Activated naive CD4-positive, alpha-beta T cell treated with Interleukin-2 at 50 U/mL for 16 hours (primary cell): Measurements from ENCODE around the gene CCP110.

Experiments used
- DNase-seq: peaks from one replicate; pipeline ENCODE4 v3.0.0-alpha.2; 2020

Gene CCP110

GRCh38 chr16:19523559-19524355, at the start of gene CCP110:
Gene CCP110, plus strand, starts transcription at chr16:19523942. Its CDS starts 3,940 bp downstream, at chr16:19527882.
- DNase-seq: peak; percentile 96

GRCh38 chr16:19474617-19475016, 49.1 kb upstream of the CCP110 start:
- DNase-seq: no peak

DNA sequence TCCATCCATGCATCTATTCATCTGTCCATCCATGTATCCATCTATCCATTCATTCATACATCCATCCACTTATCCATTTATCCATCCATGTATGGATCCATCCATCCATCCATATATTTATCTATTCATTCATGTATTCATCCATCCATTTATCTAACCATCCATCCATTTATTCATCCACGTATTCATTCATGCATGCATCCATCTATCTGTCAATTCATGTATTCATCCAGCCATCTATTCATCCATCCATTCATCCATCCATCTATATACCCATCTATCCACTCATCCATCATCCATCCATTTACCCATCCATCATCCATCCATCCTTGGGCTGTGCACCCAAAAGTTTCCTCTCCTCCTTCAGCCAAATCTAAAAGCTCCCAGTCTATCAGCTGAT, 45.2 kb upstream of the CCP110 start:
- DNase-seq: no peak

- no peak for DNase-seq
These were observed 44.4 kb upstream of the CCP110 start for GRCh38 chr16:19479302-19479721.

- no peak for DNase-seq
These were observed 42.4 kb upstream of the CCP110 start for GRCh38 chr16:19481296-19481695.

DNA sequence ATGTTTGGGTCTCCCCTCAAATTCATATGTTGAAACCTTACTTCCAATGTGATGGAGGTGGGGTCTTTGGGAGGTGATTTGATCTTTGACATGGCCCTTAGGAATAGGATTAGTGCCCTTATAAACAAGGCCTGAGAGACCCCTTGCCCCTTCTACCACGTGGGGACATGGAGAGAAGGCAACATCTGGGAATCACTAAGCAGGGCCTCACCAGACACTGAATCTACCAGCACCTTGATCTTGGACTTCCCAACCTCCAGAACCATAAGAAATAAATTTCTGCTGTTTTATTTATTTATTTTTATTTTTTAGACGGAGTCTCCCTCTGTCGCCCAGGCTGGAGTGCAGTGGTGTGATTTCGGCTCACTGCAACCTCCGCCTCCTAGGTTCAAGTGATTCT, 42.0 kb upstream of the CCP110 start:
- no peak for DNase-seq

- no peak for DNase-seq
These were observed 41.5 kb upstream of the CCP110 start for GRCh38 chr16:19482291-19482690.

DNA sequence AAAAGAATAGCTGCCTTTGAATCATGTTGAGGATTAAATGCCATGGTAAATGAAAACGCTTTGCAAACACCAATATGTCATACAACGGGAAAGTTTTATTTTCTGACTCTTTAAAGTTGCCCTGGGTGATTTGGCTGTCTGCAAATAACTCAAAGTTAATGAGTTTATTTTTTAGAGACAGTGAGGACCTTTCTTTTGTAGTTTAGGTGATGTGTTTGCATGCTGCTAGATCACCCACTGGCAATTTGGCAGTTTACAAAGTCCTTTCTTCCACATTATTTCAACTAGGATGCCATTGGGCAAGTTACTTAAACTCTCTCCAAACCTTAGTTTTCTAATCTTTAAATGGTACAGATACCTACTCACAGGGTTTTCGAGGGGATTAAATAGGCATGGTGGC, 39.6 kb upstream of the CCP110 start:
- no peak for DNase-seq

GRCh38 chr16:19485611-19486010, 38.1 kb upstream of the CCP110 start:
- DNase-seq: no peak

GRCh38 chr16:19486051-19486450, 37.7 kb upstream of the CCP110 start:
- DNase-seq: no peak

GRCh38 chr16:19486750-19487325, 36.9 kb upstream of the CCP110 start:
- no peak for DNase-seq

- DNase-seq: no peak
These were observed 35.5 kb upstream of the CCP110 start for GRCh38 chr16:19488213-19488640.

DNA sequence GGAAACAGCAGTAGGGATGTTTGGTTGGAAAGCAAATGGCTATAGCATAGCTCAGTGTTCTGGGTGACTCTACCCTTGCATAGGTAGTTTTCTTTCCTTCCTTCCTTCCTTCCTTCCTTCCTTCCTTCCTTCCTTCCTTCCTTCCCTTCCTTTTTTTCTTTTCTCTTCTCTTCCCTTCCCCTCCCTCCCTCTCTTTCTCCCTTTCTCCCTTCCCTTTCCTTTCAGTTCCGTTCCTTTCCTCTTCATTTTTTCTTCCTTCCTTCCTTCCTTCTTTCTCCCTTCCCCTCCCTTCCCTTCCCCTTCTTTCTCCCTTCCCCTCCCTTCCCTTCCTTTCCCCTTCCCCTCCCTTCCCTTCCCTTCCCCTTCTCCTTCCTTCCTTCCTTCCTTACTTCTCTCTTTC, 33.1 kb upstream of the CCP110 start:
- no peak for DNase-seq

GRCh38 chr16:19497176-19497575, 26.6 kb upstream of the CCP110 start:
- DNase-seq: no peak

DNA sequence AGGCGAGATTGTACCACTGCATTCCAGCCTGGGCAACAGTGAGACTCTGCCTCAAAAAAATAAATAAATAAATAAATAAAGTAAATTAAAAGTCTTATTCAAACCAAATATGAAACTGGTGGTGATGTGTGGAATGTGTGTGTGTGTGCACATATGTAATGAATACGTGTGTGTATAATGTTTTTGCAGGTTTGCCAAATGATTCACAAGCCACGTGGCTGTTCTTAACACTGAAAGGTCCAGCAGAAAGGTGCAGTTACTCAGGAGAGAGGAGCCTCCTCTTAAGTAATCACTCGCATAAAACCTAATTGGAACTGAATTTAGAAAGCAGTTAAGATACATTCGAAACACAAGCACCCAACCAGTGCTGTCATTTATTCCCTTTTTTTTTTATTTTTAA, 24.7 kb upstream of the CCP110 start:
- DNase-seq: no peak

DNA sequence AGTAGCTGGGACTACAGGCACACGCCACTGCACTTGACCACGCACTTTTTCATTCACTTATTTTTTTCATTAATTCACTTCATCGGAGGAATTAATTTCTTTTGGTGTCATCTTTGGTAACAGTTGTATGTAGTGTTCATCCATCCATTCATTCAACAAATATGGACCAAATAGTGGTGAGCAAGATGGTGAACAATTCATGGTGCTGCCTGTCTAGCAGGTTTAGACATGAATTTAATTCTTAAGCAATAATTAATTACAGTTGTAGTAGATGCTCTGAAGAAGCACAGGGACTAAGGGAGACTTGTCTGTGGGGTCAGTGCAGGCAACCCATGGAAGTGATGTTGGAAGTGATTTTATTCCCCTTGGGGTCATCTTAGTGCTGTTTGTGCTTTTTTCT, 24.3 kb upstream of the CCP110 start:
- no peak for DNase-seq

DNA sequence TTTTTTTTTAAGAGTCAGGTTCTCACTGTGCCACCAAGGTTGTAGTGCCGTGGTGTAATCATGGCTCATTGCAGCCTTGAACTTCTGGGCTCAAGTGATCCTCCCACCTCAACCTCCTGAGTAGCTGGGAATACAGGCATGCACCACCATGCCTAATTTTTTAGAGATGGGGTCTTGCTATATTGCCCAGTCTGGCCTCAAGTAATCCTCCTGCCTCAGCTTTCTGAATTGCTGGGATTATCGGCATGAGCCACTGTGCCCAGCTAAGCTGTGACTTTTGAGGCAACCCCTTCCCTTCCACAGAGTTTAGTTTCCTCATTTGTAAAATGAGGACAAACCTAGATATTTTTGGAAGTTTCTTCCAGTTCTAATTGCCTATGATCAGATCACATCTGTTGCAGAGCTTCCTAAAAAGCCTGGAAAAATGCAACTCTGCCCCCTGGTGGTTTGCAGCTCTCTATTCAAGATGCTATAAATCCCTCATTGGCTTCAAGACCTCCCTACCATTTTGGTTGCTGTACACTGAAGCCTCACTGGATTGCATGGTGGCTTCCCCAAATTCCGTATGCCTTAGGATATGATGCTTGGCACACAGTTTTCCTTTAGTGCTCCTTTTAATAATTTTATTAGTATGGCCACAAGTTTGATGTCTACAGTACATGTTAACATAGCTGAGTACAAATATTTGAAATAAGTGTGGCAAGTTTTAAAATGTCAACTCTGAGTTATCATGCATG, 21.2 kb upstream of the CCP110 start:
- peak; percentile 65 for DNase-seq

DNA sequence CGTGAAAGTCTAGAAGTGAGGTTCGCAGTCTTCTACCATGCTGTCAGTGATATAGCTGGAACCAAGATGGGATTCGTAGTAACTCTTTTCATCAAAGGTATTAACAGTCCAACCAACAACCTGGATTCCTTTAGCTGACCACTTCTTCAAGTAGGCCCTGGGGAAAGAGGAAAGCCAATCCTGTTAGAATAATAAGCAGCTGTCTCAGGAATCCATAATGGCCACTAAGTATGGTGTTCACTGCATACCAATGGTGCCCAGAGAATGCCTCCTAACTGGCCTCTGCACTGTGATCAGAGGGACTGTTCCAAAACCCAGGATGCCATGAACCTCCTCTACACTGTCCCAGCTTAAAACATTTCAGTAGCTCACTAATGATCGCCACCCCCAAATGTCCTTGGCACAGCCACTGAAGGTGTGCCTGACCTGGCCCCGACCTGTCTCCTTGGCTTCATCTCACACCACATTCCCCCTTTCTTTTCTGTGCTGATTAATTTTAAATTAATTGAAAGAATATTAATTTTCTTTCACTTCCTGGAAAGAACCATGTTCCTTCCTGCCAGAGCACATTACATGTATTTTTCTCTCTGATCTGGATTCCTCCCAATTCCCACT, 20.2 kb upstream of the CCP110 start:
- no peak for DNase-seq

DNA sequence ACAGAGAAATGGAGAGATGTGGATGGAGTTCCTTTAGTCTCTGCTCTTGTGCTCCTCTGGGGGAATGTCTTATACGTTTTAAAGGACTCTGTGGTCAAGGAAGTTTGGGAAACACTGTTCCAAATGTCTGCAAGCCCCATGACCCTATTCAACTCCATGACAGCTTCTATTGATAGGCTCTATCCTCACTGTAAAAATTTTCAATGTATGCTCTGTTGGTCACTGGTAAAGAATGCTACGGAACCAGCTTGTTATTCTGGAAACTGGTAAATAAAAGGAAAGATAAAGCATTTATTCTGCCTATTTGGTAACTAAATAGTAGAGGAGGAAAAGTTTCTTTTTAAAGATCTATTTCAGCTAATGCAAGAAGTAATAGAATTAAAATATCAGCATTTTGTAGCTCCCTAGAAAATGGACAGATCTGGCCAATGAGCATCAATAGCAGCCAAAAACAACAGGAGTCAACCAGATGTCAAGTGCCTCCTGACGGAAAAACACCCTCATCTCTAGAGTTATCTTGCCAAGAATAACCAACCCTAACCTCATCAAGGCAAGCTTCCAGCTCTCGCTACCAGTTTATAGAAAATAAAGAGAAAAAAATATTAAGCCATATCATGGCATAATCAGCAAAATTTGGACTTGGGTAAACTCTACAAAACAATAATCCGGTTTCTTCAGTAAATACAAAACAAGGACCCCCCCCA, 18.0 kb upstream of the CCP110 start:
- no peak for DNase-seq

GRCh38 chr16:19506965-19507364, 16.8 kb upstream of the CCP110 start:
- no peak for DNase-seq

DNA sequence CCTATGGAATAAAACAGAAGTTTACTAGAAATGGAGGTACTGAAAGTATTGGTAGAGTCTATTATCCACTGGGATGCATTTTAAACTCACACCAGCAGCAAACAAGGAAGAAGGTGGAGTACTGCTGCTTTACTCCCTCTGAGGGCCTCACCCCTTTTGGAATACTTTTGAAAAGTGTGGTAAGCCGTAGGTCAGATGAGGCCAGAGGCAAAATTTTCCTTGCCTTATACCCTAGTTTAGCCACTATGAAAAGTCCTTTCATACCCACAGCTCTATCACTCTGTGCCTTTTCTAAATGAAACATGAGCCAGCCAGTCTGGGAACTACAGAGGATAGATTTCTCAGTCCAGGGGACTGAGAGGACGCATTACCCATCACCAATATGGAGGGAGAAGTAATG, 15.9 kb upstream of the CCP110 start:
- DNase-seq: no peak

DNA sequence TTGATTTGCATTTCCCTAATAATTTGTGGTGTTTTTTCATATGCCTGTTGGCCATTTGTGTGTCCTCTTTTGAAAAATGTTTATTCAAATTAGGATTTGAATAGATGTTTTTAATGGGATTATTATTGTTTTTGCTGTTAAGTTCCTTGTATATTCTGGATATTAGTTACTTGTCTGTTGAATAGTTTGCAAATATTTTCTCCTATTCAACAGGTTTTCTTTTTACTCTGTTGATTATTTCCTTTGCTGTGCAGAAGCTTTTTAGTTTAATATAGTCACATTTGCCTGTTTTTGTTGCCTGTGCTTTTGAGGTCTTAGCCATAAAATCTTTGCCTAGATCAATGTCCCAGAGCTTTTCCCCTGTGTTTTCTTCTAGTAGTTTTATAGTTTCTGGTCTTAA, 11.4 kb upstream of the CCP110 start:
- no peak for DNase-seq
